HEK293T (cell line): Measurements from ENCODE around the gene ADAMTSL2.

Experiments used
- CTCF ChIA-PET: fragments of 350-600 bp; formaldehyde crosslinking; extraction: SDS; loops from one replicate; lab custom pipeline; 2021; ENCODE audit warnings: antibody characterized with exemption, inconsistent platforms; lab: Yijun Ruan, JAX
- POLR2A ChIA-PET: fragments of 350-600 bp; formaldehyde crosslinking; extraction: SDS; loops from one replicate; lab custom pipeline; 2020; ENCODE audit warnings: antibody characterized with exemption, inconsistent platforms; lab: Yijun Ruan, JAX
- DNase-seq: peaks from one replicate; pipeline ENCODE4 v3.0.0; 2012; ENCODE audit warnings: mixed read lengths; ENCODE audit errors: extremely low spot score
- ARNT ChIP-seq: fragments of 450-650 bp; IDR thresholded peaks from 2 replicates; pipeline ENCODE4 v1.6.1; 2017; ENCODE audit warnings: mild to moderate bottlenecking
- BHLHE40 ChIP-seq: fragments of 450-650 bp; IDR thresholded peaks from 2 replicates; pipeline ENCODE4 v1.6.1; 2016; ENCODE audit warnings: mild to moderate bottlenecking, moderate library complexity, borderline replicate concordance
- CTBP1 ChIP-seq: fragments of 450-650 bp; IDR thresholded peaks from 2 replicates; pipeline ENCODE4 v1.6.1; 2016; ENCODE audit warnings: borderline replicate concordance
- ELF4 ChIP-seq: fragments of 450-650 bp; IDR thresholded peaks from 2 replicates; pipeline ENCODE4 v1.6.1; 2017; ENCODE audit warnings: antibody characterized with exemption
- FOXA1 ChIP-seq: fragments of 450-650 bp; IDR thresholded peaks from 2 replicates; pipeline ENCODE4 v1.6.1; 2016; ENCODE audit warnings: mild to moderate bottlenecking
- FOXK2 ChIP-seq: fragments of 450-650 bp; IDR thresholded peaks from 2 replicates; pipeline ENCODE4 v1.6.1; 2016; ENCODE audit warnings: mild to moderate bottlenecking
- FOXM1 ChIP-seq: fragments of 450-650 bp; IDR thresholded peaks from 2 replicates; pipeline ENCODE4 v1.6.1; 2017; ENCODE audit warnings: mild to moderate bottlenecking, borderline replicate concordance
- HDGF ChIP-seq: fragments of 450-650 bp; IDR thresholded peaks from 2 replicates; pipeline ENCODE4 v1.6.1; 2017; ENCODE audit warnings: antibody characterized with exemption, borderline replicate concordance
- L3MBTL2 ChIP-seq: fragments of 450-650 bp; conservative IDR thresholded peaks from 2 replicates; pipeline ENCODE4 v1.6.1; 2016; ENCODE audit warnings: mild to moderate bottlenecking
- LEF1 ChIP-seq: fragments of 450-650 bp; IDR thresholded peaks from 2 replicates; pipeline ENCODE4 v1.6.1; 2017; ENCODE audit warnings: mild to moderate bottlenecking, borderline replicate concordance
- NFRKB ChIP-seq: fragments of 450-650 bp; IDR thresholded peaks from 2 replicates; pipeline ENCODE4 v1.6.1; 2016; ENCODE audit warnings: mild to moderate bottlenecking, moderate library complexity
- SP1 ChIP-seq: fragments of 450-650 bp; IDR thresholded peaks from 2 replicates; pipeline ENCODE4 v1.6.1; 2017
- SUZ12 ChIP-seq: fragments of 450-650 bp; IDR thresholded peaks from 2 replicates; pipeline ENCODE4 v1.6.1; 2016; ENCODE audit warnings: mild to moderate bottlenecking
- TARDBP ChIP-seq: fragments of 450-650 bp; IDR thresholded peaks from 2 replicates; pipeline ENCODE4 v1.6.1; 2016
- ZNF384 ChIP-seq: fragments of 450-650 bp; IDR thresholded peaks from 2 replicates; pipeline ENCODE4 v1.6.1; 2016
- TF ChIP-seq, protein P1 (sequence below): fragments of 450-650 bp; IDR thresholded peaks from 2 replicates; pipeline ENCODE4 v1.6.1; 2016

The ADAMTSL2 gene

DNA sequence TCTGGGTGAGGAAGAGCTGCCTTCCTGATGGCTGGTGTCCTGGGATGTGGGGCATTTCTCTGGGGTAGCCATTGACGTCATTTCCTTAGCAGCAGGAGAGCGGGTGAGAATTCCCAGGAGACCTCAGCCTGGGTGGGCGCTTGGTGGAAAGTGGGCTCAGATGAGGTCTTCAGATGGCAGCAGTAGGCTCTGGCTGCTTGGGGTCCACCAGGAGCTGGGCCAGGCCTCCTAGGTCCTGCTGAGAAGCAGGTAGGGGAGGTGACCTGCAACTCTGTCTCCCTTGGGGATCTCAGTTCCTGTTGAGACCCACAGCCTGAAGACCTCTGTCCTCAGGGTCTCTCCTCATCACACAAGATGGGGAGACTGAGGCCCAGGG is 43.2 kb downstream of the ADAMTSL2 start:
- DNase-seq, result no peak
- POLR2A ChIA-PET, result no interaction called here
- no peak for TF ChIP-seq FOXA1
- no peak for TF ChIP-seq HDGF
- TF ChIP-seq SUZ12, result no peak
- no peak for TF ChIP-seq ARNT
- TF ChIP-seq, protein P1, sequence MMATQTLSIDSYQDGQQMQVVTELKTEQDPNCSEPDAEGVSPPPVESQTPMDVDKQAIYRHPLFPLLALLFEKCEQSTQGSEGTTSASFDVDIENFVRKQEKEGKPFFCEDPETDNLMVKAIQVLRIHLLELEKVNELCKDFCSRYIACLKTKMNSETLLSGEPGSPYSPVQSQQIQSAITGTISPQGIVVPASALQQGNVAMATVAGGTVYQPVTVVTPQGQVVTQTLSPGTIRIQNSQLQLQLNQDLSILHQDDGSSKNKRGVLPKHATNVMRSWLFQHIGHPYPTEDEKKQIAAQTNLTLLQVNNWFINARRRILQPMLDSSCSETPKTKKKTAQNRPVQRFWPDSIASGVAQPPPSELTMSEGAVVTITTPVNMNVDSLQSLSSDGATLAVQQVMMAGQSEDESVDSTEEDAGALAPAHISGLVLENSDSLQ, result no peak
- no peak for TF ChIP-seq L3MBTL2
- no peak for TF ChIP-seq NFRKB
- TF ChIP-seq FOXM1, result no peak
- no peak for TF ChIP-seq BHLHE40
- TF ChIP-seq TARDBP, result no peak
- no peak for TF ChIP-seq ELF4
- no peak for TF ChIP-seq ZNF384
- no peak for TF ChIP-seq SP1
- TF ChIP-seq CTBP1, result no peak
- TF ChIP-seq LEF1, result no peak
- TF ChIP-seq FOXK2, result no peak
- CTCF ChIA-PET, result no interaction called here

DNA sequence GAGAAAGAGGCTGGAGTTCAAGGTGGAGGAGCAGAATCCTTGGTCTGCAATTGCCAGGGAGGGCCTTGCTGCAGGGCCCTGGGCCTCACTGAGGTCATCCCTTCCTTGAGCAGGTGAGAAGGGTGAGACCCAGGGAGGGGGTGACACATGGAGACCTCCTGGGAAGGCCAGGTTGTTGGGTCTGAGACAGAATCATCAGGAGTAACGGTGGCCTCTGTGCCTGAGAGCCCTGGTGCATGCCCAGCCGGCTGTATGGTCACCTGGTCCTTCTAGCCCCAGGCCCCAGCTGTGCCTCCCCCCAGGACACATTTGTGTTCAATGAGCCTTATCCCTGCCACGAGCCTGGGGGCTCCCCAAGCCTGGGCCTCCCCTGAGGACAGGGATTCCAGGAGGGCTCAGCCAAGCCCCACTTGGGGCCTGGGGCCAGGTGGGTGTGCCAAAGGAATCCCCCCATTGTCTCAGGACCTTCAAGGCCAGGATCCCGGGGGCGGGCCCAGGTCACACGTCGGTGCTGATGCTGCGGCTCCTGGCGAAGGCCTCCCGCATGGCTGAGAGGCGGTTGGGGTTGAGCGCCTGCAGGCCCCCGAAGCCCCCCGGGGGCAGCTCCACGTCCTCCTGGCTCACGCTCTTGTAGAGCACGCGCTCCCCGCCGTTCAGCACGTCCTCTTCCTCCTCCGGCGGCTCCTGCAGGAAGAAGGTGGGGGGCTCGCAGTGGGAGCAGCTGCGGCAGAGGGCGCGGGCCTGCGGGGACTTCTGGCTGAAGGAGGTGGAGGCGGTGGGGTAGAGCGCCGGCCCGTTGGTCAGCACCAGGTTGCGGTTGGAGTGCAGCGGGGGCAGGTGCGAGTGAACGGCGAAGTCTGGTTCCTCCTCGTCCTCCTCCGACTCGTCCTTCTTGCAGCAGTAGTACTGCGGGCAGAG is 44.3 kb downstream of the ADAMTSL2 start:
- DNase-seq, result no peak
- ChIA-PET POLR2A (no interaction called here), CTCF (no interaction called here)
- TF ChIP-seq TARDBP, result no peak
- TF ChIP-seq SUZ12, result no peak
- TF ChIP-seq FOXK2, result no peak
- TF ChIP-seq L3MBTL2, result no peak
- no peak for TF ChIP-seq ZNF384
- TF ChIP-seq FOXM1, result no peak
- TF ChIP-seq, protein P1, result no peak
- TF ChIP-seq CTBP1, result no peak
- no peak for TF ChIP-seq SP1
- no peak for TF ChIP-seq FOXA1
- no peak for TF ChIP-seq BHLHE40

DNA sequence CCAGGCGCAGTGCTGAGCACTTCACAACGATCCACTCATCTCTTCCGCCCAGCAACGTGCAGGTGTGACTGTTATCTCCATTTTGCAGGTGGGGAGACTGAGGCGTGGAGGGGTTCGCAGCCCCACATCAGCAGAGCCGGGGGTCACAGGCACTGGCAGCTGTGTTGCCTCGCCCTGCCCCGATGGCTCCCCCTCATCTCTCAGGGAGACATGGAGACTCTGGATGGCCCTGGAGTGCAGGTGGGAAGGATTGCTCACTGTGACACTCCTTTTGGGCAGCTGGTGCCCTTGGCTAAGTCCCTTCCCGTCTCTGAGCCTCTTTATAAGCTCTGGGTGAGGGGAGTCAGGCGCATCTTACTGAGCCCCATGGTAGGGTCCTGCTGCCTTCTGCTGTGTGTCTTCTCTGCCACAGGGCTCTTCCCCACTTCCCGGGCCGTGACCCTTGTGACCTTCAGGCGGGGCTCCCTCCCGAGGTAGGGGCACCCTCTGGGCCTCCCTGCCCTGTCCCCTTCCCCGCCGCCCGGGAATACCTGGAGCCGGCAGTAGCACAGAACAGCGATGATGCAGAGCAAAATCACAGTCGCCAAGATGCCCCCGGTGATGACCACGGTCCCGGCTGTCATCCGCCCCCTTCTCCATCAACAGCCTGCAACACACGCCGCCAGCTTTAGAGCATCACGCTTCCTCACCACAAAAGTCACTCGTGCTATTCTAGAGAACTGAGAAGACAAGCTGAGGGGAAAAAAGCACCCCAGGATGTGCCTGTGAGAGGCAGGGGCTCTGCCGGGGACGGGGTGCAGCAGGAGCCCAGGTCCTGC is 45.3 kb downstream of the ADAMTSL2 start:
- TF ChIP-seq FOXK2 (no peak), BHLHE40 (no peak), SP1 (no peak), ELF4 (no peak), ARNT (no peak), TARDBP (no peak), HDGF (no peak), ZNF384 (no peak), NFRKB (no peak), CTBP1 (no peak), FOXM1 (no peak)
- TF ChIP-seq, protein P1, result no peak
- CTCF ChIA-PET, result no interaction called here
- no peak for DNase-seq
- POLR2A ChIA-PET, result no interaction called here

DNA sequence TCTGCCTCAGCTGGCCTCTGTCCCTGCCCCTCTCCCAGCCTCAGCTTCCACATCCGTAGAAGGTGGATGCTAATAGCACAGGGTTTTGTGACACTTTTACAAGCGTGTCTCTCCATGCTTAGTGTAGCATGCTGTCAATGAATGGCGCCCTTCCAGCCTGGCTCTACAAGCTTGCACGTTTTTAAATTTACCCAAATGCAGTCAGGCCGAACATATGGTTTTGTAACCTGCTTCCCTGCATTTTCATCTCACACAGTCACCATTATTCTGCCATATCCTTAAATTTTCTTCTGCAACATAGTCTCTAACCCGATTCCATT is 45.9 kb downstream of the ADAMTSL2 start:
- CTCF ChIA-PET, result no interaction called here
- TF ChIP-seq BHLHE40 (no peak), FOXA1 (no peak), ELF4 (no peak), FOXM1 (no peak), TARDBP (no peak), ARNT (no peak), HDGF (no peak), LEF1 (no peak), CTBP1 (no peak), FOXK2 (no peak), SUZ12 (no peak), ZNF384 (no peak), SP1 (no peak), L3MBTL2 (no peak), NFRKB (no peak)
- TF ChIP-seq, protein P1, result no peak
- DNase-seq, result no peak
- POLR2A ChIA-PET, result no interaction called here

DNA sequence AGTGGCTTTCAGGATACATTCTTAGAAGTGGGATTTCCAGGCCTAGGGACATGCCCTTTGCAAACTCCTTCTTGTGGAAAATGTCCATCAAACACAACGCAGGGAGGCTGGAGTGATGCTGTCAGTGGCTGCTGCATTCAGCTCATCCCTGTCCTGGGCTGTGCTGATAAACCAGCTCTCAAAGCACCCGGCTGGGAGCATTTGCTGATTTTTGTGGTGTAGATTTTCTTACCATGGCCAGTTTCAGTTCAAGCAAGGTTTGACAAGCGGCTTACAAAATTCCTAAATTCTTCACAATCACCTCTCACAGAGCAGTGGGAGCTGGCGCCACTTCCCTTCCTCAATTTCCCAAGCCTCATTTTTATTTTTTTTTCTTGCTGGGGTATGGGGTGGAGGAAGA is 46.5 kb downstream of the ADAMTSL2 start:
- TF ChIP-seq TARDBP (no peak), FOXK2 (no peak), ZNF384 (no peak)
- POLR2A ChIA-PET, result no interaction called here
- CTCF ChIA-PET, result no interaction called here
- no peak for DNase-seq
